Thyroid gland (tissue), 4 donors: ENCODE measurements around the gene DNAJC1.

Experiments
- POLR2A ChIP-seq, 2 donors: fragments of 450-650 bp; IDR thresholded peaks; one replicate each; pipeline ENCODE4 v1.6.1; 2017; ENCODE audit warnings: antibody characterized with exemption in 2 of 2, mild to moderate bottlenecking in 2 of 2, moderate library complexity in 1 of 2
- TF ChIP-seq, protein P1 (sequence below), 6 experiments: fragments of 200-600 bp in 3 of 6; fragments of 450-650 bp in 3 of 6; sonication (generic) in 3 of 6; IDR thresholded peaks; one replicate each; pipeline ENCODE4 v1.5.1; 2016 to 2019; ENCODE audit warnings: antibody characterized with exemption in 6 of 6, mild to moderate bottlenecking in 2 of 6, inconsistent platforms in 1 of 6, moderate library complexity in 1 of 6

DNA sequence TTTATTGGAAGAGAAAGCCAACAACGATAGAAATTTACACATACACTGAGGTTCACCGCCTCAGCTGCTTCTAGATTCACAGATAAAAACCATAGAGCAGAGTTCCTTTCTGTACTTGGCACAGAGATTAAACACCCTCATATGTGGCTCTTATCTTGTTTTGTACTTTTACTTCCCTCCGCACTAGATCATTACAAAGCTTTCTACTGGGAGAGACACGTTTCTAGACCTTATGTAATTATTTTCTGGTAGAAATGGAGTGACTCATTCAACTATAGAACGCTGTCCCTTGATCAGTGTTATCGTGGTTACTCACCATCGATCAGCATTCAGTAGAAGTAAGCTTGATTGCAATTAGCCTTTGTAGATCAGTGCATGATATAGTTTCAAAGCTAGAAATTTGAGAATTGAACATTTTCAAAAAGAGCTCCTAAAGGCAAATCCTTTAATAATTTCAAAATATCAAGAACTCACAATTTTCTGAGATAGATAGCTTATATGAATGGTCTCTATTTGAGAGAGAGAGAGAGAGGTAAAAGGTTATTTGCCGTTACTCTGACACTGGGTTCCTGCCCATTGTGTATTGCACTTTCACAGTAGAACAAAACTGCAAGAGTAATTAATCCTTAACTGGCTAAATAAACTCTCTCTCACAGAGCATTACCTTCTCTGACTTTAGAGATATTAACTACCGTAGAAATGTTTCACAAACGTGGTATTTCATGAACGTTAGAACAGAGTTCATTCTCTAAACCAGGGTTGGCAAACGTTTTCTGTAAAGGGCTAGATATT is 26.1 kb upstream of the DNAJC1 start:
- TF ChIP-seq, protein P1, sequence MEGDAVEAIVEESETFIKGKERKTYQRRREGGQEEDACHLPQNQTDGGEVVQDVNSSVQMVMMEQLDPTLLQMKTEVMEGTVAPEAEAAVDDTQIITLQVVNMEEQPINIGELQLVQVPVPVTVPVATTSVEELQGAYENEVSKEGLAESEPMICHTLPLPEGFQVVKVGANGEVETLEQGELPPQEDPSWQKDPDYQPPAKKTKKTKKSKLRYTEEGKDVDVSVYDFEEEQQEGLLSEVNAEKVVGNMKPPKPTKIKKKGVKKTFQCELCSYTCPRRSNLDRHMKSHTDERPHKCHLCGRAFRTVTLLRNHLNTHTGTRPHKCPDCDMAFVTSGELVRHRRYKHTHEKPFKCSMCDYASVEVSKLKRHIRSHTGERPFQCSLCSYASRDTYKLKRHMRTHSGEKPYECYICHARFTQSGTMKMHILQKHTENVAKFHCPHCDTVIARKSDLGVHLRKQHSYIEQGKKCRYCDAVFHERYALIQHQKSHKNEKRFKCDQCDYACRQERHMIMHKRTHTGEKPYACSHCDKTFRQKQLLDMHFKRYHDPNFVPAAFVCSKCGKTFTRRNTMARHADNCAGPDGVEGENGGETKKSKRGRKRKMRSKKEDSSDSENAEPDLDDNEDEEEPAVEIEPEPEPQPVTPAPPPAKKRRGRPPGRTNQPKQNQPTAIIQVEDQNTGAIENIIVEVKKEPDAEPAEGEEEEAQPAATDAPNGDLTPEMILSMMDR (IDR thresholded peaks at IDR 0.05), result no peak
- TF ChIP-seq POLR2A (IDR thresholded peaks at IDR 0.05), result no peak
